HepG2 (cell line): ENCODE measurements around the gene MYO19. TPM values are rescaled to one million over a fixed set of nuclear protein-coding genes. Genes with fewer than 3 reads are reported as not detected.

Experiments
- AGO1 ChIP-seq: fragments of 200-400 bp; formaldehyde crosslinking; IDR thresholded peaks from 2 replicates; pipeline ENCODE4 v1.6.1; 2017; ENCODE audit warnings: mild to moderate bottlenecking, low read depth, low read length, moderate library complexity; ENCODE audit not compliant: poor library complexity, severe bottlenecking
- ARID4A ChIP-seq: sonication (generic); formaldehyde crosslinking; IDR thresholded peaks from 2 replicates; pipeline ENCODE4 v1.5.0; 2020; ENCODE audit warnings: mild to moderate bottlenecking, missing genetic modification reagents, borderline replicate concordance
- CEBPZ ChIP-seq: IDR thresholded peaks from 2 replicates; pipeline ENCODE4 v1.6.1; 2012; ENCODE audit warnings: low read length, improper control_type of control experiment
- GATAD1 ChIP-seq: IDR thresholded peaks from 2 replicates; pipeline ENCODE4 v1.6.1; 2016; ENCODE audit warnings: missing genetic modification reagents, missing compliant biosample characterization
- GTF3A ChIP-seq: sonication (generic); formaldehyde crosslinking; conservative IDR thresholded peaks from 2 replicates; pipeline ENCODE4 v1.4.0; 2020; ENCODE audit warnings: mild to moderate bottlenecking, missing genetic modification reagents
- KDM4B ChIP-seq: sonication (generic); formaldehyde crosslinking; IDR thresholded peaks from 2 replicates; pipeline ENCODE4 v1.4.0; 2020; ENCODE audit warnings: missing genetic modification reagents
- LCORL ChIP-seq, 2 experiments: fragments of 450-650 bp in 1 of 2; sonication (generic) in 1 of 2; formaldehyde crosslinking in 1 of 2; IDR thresholded peaks; 2 replicates each; pipeline versions ENCODE4 v1.5.0 to v1.6.1; 2017 to 2020; ENCODE audit warnings: antibody characterized with exemption in 1 of 2, missing genetic modification reagents in 1 of 2
- NFKBIZ ChIP-seq: IDR thresholded peaks from 2 replicates; pipeline ENCODE4 v1.6.1; 2018; ENCODE audit warnings: missing genetic modification reagents, missing compliant biosample characterization
- TRIM24 ChIP-seq: sonication (generic); formaldehyde crosslinking; IDR thresholded peaks from 2 replicates; pipeline ENCODE4 v1.8.0; 2022; ENCODE audit warnings: mild to moderate bottlenecking, missing genetic modification reagents
- ZFAT ChIP-seq: sonication (generic); formaldehyde crosslinking; conservative IDR thresholded peaks from 2 replicates; pipeline ENCODE4 v1.8.1; 2023; ENCODE audit warnings: missing genetic modification reagents, inconsistent platforms
- ZNF256 ChIP-seq: sonication (generic); formaldehyde crosslinking; conservative IDR thresholded peaks from 2 replicates; pipeline ENCODE4 v1.4.0; 2020; ENCODE audit warnings: missing genetic modification reagents
- ZNF816 ChIP-seq: sonication (generic); formaldehyde crosslinking; IDR thresholded peaks from 2 replicates; pipeline ENCODE4 v1.8.0; 2022; ENCODE audit warnings: missing genetic modification reagents, mild to moderate bottlenecking, borderline replicate concordance
- ZNF839 ChIP-seq: sonication (generic); formaldehyde crosslinking; IDR thresholded peaks from 2 replicates; pipeline ENCODE4 v1.4.0; 2020; ENCODE audit warnings: missing genetic modification reagents, mild to moderate bottlenecking, borderline replicate concordance
- polyA plus RNA-seq, 8 experiments: library from polyadenylated mRNA; depleted of rRNA in 3 of 8; stranded (reverse) in 7 of 8; unstranded in 1 of 8; fragments of >200 nt; fragmentation: Illumina TruSeq in 4 of 8; extraction: Trizol in 4 of 8; gene quantifications; 2 replicates each; pipeline versions ENCODE4 v1.2.1 to v1.2.3, GENCODE V29; 2011 to 2016; ENCODE audit warnings: low read depth in 4 of 8, missing spikeins in 1 of 8, mixed read lengths in 1 of 8; ENCODE audit not compliant: insufficient read depth in 1 of 8
- total RNA-seq, 5 experiments: library from RNA; depleted of rRNA; stranded (reverse); fragments of >200 nt; fragmentation: Illumina TruSeq; extraction: Trizol; gene quantifications; 2 replicates each; pipeline ENCODE4 v1.2.3, GENCODE V29; 2016; ENCODE audit warnings: low read depth in 1 of 5
- TF ChIP-seq, protein P1 (sequence below): sonication (generic); formaldehyde crosslinking; IDR thresholded peaks from 2 replicates; pipeline ENCODE4 v1.4.0; 2020; ENCODE audit warnings: mild to moderate bottlenecking, missing genetic modification reagents

The MYO19 gene
- total and polyA plus RNA-seq, 2 of the 13 experiments (the other 11 are each of a cell fraction or from before 2014, with no cell fraction given), result 75.7 to 82.3 TPM

DNA sequence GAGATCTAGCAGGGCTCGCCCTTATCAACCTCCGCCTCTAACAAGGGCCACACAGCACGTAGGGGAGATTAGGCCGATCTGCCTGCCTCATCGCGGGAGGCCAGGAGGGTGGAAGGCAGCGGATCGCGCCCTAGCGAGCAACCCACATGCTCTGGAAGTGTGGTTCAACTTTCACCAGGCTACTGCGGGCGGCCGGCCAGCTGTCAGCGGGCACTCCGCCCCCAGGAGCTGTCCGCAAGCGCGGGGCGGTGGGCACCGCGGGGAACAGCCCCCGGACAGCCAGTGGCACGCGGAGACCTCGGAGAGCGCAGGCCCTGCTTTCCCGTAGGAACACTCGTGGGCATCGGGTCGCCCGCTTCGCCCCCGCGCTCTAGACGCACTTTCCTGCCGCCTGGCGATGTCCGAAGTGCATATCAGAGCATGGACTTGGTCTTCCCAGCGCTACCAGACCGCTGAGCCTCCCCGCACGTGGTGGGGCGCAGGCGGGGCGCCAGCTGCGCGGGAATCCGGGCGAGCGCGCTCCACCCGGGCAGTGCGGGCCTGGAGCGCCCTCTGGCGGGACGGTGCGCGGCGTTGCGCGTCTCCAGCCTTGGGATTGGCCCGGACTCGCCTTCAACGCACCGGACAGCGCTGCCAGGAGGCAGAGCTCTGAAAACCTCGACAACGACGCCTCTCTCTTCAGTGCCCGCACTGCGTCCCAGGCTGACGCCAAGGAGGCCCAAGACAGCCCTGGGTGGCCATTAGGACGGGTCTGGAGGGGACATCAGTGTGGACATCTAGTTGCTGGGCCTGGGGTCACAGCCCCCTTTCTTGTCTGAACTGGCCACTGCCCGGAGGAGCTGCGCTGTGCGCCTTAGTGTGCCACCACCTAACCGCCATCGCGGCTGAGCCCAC is 51.8 kb downstream of the MYO19 start (continued):
- no peak for TF ChIP-seq LCORL (IDR thresholded peaks at IDR 0.05)
- TF ChIP-seq LCORL (CRISPR knock-in tag; IDR thresholded peaks at IDR 0.05), result no peak
- no peak for TF ChIP-seq TRIM24 (CRISPR knock-in tag)
- TF ChIP-seq CEBPZ, result no peak
- no peak for TF ChIP-seq GATAD1
- TF ChIP-seq ZNF816, result no peak; the same call in 1 of the 2 replicates
- no peak for TF ChIP-seq KDM4B (CRISPR knock-in tag)
- peak; percentile 41; the same call in 1 of the 2 replicates for TF ChIP-seq ZNF839
- TF ChIP-seq, protein P1, sequence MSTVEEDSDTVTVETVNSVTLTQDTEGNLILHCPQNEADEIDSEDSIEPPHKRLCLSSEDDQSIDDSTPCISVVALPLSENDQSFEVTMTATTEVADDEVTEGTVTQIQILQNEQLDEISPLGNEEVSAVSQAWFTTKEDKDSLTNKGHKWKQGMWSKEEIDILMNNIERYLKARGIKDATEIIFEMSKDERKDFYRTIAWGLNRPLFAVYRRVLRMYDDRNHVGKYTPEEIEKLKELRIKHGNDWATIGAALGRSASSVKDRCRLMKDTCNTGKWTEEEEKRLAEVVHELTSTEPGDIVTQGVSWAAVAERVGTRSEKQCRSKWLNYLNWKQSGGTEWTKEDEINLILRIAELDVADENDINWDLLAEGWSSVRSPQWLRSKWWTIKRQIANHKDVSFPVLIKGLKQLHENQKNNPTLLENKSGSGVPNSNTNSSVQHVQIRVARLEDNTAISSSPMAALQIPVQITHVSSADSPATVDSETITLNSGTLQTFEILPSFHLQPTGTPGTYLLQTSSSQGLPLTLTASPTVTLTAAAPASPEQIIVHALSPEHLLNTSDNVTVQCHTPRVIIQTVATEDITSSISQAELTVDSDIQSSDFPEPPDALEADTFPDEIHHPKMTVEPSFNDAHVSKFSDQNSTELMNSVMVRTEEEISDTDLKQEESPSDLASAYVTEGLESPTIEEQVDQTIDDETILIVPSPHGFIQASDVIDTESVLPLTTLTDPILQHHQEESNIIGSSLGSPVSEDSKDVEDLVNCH, result no peak
- no peak for TF ChIP-seq ZNF256 (CRISPR knock-in tag)
- TF ChIP-seq ARID4A (CRISPR knock-in tag), result peak; percentile 54; the same call in 1 of the 2 replicates
- 0 out of 2 replicates have a peak, but pooled peaks have one; percentile 41 for TF ChIP-seq ZFAT
- TF ChIP-seq NFKBIZ (CRISPR knock-in tag), result 0 out of 2 replicates have a peak, but pooled peaks have one; percentile 49
- TF ChIP-seq AGO1, result peak; percentile 22
- 0 out of 2 replicates have a peak, but pooled peaks have one; percentile 29 for TF ChIP-seq GTF3A
